Measurements from ENCODE around the gene OR1S1.
"Not testable (repeated sequence)": the region's sequence is repeated elsewhere in the genome, so short reads cannot be mapped to it uniquely, and the experiment has no call there.

Gene OR1S1

GRCh38 chr11:58212420-58212819, at the start of gene OR1S1:
Gene OR1S1, plus strand, starts transcription at chr11:58212720.
- DNase-seq; H3K36me3 ChIP-seq; H3K4me1 ChIP-seq; H3K9me3 ChIP-seq; H3K27me3 ChIP-seq; intact Hi-C loops (cut with DNase I; ENCODE audit: low total_unique reads); H3K4me3 ChIP-seq; H3K27ac ChIP-seq: not testable (repeated sequence)

- Histone ChIP-seq H3K27ac (no peak overlapping the region), H3K27me3 (no peaks in the 10 kb centered on the region), H3K4me3 (no peak overlapping the region), H3K4me1 (no peaks in the 10 kb centered on the region), H3K36me3 (no peaks in the 10 kb centered on the region), H3K9me3 (no peaks in the 10 kb centered on the region)
- no peak for DNase-seq
- TF ChIP-seq CTCF (IDR thresholded peaks at IDR 0.05) = no peak
- intact Hi-C loops (cut with DNase I; ENCODE audit: low total_unique reads) = no loop called here
These were observed 48.1 kb upstream of the OR1S1 start for GRCh38 chr11:58164389-58164788.

GRCh38 chr11:58164990-58165389, 47.5 kb upstream of the OR1S1 start:
- H3K4me1 ChIP-seq = no peaks in the 10 kb centered on the region
- TF ChIP-seq CTCF (IDR thresholded peaks at IDR 0.05) = no peak
- no peaks in the 10 kb centered on the region for H3K36me3 ChIP-seq
- no peaks in the 10 kb centered on the region for H3K27me3 ChIP-seq
- H3K27ac ChIP-seq = no peak overlapping the region
- no peak for DNase-seq
- no peaks in the 10 kb centered on the region for H3K9me3 ChIP-seq
- intact Hi-C loops (cut with DNase I; ENCODE audit: low total_unique reads) = no loop called here
- no peak overlapping the region for H3K4me3 ChIP-seq

GRCh38 chr11:58165504-58166106, 46.9 kb upstream of the OR1S1 start:
- no peak overlapping the region for H3K27ac ChIP-seq
- H3K4me3 ChIP-seq = no peak overlapping the region
- no peaks in the 10 kb centered on the region for H3K9me3 ChIP-seq
- no peaks in the 10 kb centered on the region for H3K4me1 ChIP-seq
- intact Hi-C loops (cut with DNase I; ENCODE audit: low total_unique reads) = no loop called here
- TF ChIP-seq CTCF (IDR thresholded peaks at IDR 0.05) = no peak
- H3K27me3 ChIP-seq = no peaks in the 10 kb centered on the region
- no peaks in the 10 kb centered on the region for H3K36me3 ChIP-seq
- DNase-seq = no peak

GRCh38 chr11:58177409-58178054, 35.0 kb upstream of the OR1S1 start:
- intact Hi-C loops (cut with DNase I; ENCODE audit: low total_unique reads) = no loop called here
- Histone ChIP-seq H3K27me3 (no peaks in the 10 kb centered on the region), H3K9me3 (no peaks in the 10 kb centered on the region), H3K4me3 (no peak overlapping the region), H3K36me3 (no peaks in the 10 kb centered on the region), H3K27ac (no peak overlapping the region), H3K4me1 (no peaks in the 10 kb centered on the region)
- no peak for DNase-seq
- TF ChIP-seq CTCF (IDR thresholded peaks at IDR 0.05) = no peak

- intact Hi-C loops (cut with DNase I; ENCODE audit: low total_unique reads) = no loop called here
These were observed 34.1 kb upstream of the OR1S1 start for GRCh38 chr11:58178444-58178843.

More at GRCh38 chr11:58178444-58178843, 34.1 kb upstream of the OR1S1 start:
- DNase-seq = no peak
- H3K9me3 ChIP-seq = no peaks in the 10 kb centered on the region
- no peak overlapping the region for H3K27ac ChIP-seq
- H3K36me3 ChIP-seq = no peaks in the 10 kb centered on the region
- TF ChIP-seq CTCF (IDR thresholded peaks at IDR 0.05) = no peak
- H3K4me3 ChIP-seq = no peak overlapping the region
- no peaks in the 10 kb centered on the region for H3K27me3 ChIP-seq
- H3K4me1 ChIP-seq = no peaks in the 10 kb centered on the region

Data from tibial artery (tissue), 4 donors.